Activated CD4-positive, CD25-positive, alpha-beta regulatory T cell treated with anti-CD3 and anti-CD28 coated beads, Interleukin-2, amount 50 U/mL, for 72 hours (primary cell): Measurements from ENCODE around the gene DHRS13.
"Not testable (repeated sequence)": the region's sequence is repeated elsewhere in the genome, so short reads cannot be mapped to it uniquely, and the experiment has no call there.

ENCODE experiments used
- DNase-seq: peaks from one replicate; pipeline ENCODE4 v3.0.0; 2021

The DHRS13 gene

GRCh38 chr17:28881533-28882056, 21.3 kb downstream of the DHRS13 start:
- no peak for DNase-seq

GRCh38 chr17:28880572-28880945, 22.3 kb downstream of the DHRS13 start:
- DNase-seq, result no peak

- no peak for DNase-seq
These were observed 22.9 kb downstream of the DHRS13 start for GRCh38 chr17:28879886-28880571.

- no peak for DNase-seq
These were observed 23.9 kb downstream of the DHRS13 start for GRCh38 chr17:28878981-28879380.

GRCh38 chr17:28878158-28878910, 24.5 kb downstream of the DHRS13 start:
- DNase-seq, result no peak

GRCh38 chr17:28877150-28877711, 25.6 kb downstream of the DHRS13 start:
- not testable (repeated sequence) for DNase-seq

GRCh38 chr17:28875848-28876550, 26.9 kb downstream of the DHRS13 start:
- no peak for DNase-seq

- no peak for DNase-seq
These were observed 28.1 kb downstream of the DHRS13 start for GRCh38 chr17:28874750-28875149.

- no peak for DNase-seq
These were observed 29.0 kb downstream of the DHRS13 start for GRCh38 chr17:28873839-28874238.

GRCh38 chr17:28871056-28871579, 31.8 kb downstream of the DHRS13 start:
- DNase-seq, result no peak

GRCh38 chr17:28867276-28867675, 35.6 kb downstream of the DHRS13 start:
- no peak for DNase-seq

- DNase-seq, result no peak
These were observed 36.7 kb downstream of the DHRS13 start for GRCh38 chr17:28865946-28866752.

- DNase-seq, result no peak
These were observed 37.7 kb downstream of the DHRS13 start for GRCh38 chr17:28864991-28865849.

GRCh38 chr17:28863953-28864352, 38.9 kb downstream of the DHRS13 start:
- no peak for DNase-seq

GRCh38 chr17:28862561-28862960, 40.3 kb downstream of the DHRS13 start:
- DNase-seq, result no peak

GRCh38 chr17:28861393-28862203, 41.3 kb downstream of the DHRS13 start:
- DNase-seq, result no peak

GRCh38 chr17:28860363-28860808, 42.5 kb downstream of the DHRS13 start:
- no peak for DNase-seq

GRCh38 chr17:28858801-28859355, 44.0 kb downstream of the DHRS13 start:
- no peak for DNase-seq

- no peak for DNase-seq
These were observed 44.7 kb downstream of the DHRS13 start for GRCh38 chr17:28857905-28858800.
